OCI-LY1 (cell line): ENCODE results near the gene LEF1.

Experiments used
- EZH2 ChIP-seq: fragments of 200-600 bp; sonication (generic), shearing (Covaris generic); IDR thresholded peaks from 2 replicates; pipeline ENCODE4 v1.8.0; 2017; ENCODE audit warnings: borderline replicate concordance, mixed run types, mild to moderate bottlenecking, antibody characterized with exemption, low read length, moderate library complexity, mixed read lengths
- TF ChIP-seq, protein P1 (sequence below): fragments of 200-600 bp; sonication (generic), shearing (Covaris generic); IDR thresholded peaks from 2 replicates; pipeline ENCODE4 v1.5.1; 2017; ENCODE audit warnings: mild to moderate bottlenecking, antibody characterized with exemption, low read length, moderate library complexity, mixed read lengths

DNA sequence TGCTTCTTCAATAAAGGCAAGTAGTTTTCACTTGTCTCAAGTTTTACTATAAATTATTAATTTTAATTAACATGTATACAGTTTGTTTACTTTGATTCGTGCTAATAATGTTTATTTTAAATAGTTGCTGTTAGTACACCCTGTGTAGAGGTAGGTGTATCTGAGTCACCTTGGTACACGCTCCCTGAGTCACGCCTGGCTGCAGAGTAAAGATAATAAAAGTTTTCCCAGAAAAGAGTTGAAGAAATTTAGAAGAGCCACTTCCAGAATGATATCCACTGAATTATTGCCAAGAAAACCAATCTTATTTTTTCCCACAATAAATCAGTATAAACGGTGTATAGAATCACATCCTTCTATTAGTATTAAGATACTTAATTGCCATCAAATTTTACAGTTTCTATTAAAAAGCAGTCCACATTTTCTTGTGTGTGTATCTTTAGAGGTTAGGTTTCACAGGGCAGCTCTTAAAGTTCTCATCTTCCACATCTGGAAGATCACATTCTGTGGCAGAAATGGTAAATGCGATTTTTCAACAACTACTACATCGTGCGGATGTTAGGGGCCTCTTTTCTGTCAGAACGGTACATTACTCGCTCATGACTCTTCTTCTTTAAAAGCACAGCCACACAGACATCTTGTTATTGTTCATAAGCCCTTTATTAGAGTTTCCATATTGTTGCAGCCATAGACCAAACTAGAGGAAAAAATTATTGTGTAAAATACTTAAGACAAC is 123.6 kb downstream of the LEF1 start:
- TF ChIP-seq, protein P1, sequence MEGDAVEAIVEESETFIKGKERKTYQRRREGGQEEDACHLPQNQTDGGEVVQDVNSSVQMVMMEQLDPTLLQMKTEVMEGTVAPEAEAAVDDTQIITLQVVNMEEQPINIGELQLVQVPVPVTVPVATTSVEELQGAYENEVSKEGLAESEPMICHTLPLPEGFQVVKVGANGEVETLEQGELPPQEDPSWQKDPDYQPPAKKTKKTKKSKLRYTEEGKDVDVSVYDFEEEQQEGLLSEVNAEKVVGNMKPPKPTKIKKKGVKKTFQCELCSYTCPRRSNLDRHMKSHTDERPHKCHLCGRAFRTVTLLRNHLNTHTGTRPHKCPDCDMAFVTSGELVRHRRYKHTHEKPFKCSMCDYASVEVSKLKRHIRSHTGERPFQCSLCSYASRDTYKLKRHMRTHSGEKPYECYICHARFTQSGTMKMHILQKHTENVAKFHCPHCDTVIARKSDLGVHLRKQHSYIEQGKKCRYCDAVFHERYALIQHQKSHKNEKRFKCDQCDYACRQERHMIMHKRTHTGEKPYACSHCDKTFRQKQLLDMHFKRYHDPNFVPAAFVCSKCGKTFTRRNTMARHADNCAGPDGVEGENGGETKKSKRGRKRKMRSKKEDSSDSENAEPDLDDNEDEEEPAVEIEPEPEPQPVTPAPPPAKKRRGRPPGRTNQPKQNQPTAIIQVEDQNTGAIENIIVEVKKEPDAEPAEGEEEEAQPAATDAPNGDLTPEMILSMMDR, result no peak
- TF ChIP-seq EZH2, result no peak
